ENCODE results near the gene UBR3. TPM values are rescaled to one million over a fixed set of nuclear protein-coding genes. Genes with fewer than 3 reads are reported as not detected.

UBR3 gene
- total and polyA plus RNA-seq, 4 donors, result 9.5 to 137 (median 25.7) TPM

- H3K27ac ChIP-seq (ENCODE audit: low read depth in 1 of 2, low read length in 1 of 2), result no peak overlapping the region
- DNase-seq, result peak in 1 of 3 donors; percentile 6
- no peaks in the 10 kb centered on the region for H3K9me3 ChIP-seq (ENCODE audit: control insufficient read depth in 4 of 4, insufficient read depth in 3 of 4, low read length in 3 of 4)
- ATAC-seq (ENCODE audit: insufficient read depth, low FRiP score), result no peak
- no peak overlapping the region for H3K4me3 ChIP-seq
- no peaks in the 10 kb centered on the region for H3K27me3 ChIP-seq (ENCODE audit: control insufficient read depth in 3 of 3, insufficient read depth in 3 of 3, low read length in 2 of 3)
- peaks cover 0 to 21% (median 3%) of the 10 kb centered on the region in 4 donors for H3K36me3 ChIP-seq (ENCODE audit: control insufficient read depth in 4 of 4, insufficient read depth in 4 of 4, low read length in 4 of 4)
- TF ChIP-seq CTCF (IDR thresholded peaks at IDR 0.05; ENCODE audit: control extremely low read depth, extremely low read depth), result no peak
- 66 to 80% methylated on average over 4 of the region's 4 CpGs for WGBS, 2 donors
- no peak overlapping the region for H3K9ac ChIP-seq (ENCODE audit: insufficient read depth in 1 of 2, low read length in 2 of 2)
- no peaks in the 10 kb centered on the region for H3K4me1 ChIP-seq (ENCODE audit: control insufficient read depth in 5 of 5, insufficient read depth in 5 of 5, low read length in 5 of 5)
These were observed 139.2 kb downstream of the UBR3 start for GRCh38 chr2:169966454-169966853.

- H3K4me1 ChIP-seq (ENCODE audit: control insufficient read depth in 5 of 5, insufficient read depth in 5 of 5, low read length in 5 of 5), result no peaks in the 10 kb centered on the region
- H3K27me3 ChIP-seq (ENCODE audit: control insufficient read depth in 3 of 3, insufficient read depth in 3 of 3, low read length in 2 of 3), result no peaks in the 10 kb centered on the region
- DNase-seq, result no peak
- no peak overlapping the region for H3K4me3 ChIP-seq
- H3K9ac ChIP-seq (ENCODE audit: insufficient read depth in 1 of 2, low read length in 2 of 2), result no peak overlapping the region
- no peak for TF ChIP-seq CTCF (IDR thresholded peaks at IDR 0.05; ENCODE audit: control extremely low read depth, extremely low read depth)
- no peaks in the 10 kb centered on the region for H3K9me3 ChIP-seq (ENCODE audit: control insufficient read depth in 4 of 4, insufficient read depth in 3 of 4, low read length in 3 of 4)
- H3K36me3 ChIP-seq (ENCODE audit: control insufficient read depth in 4 of 4, insufficient read depth in 4 of 4, low read length in 4 of 4), result peaks cover 0 to 16% (median 2%) of the 10 kb centered on the region in 4 donors
- H3K27ac ChIP-seq (ENCODE audit: low read depth in 1 of 2, low read length in 1 of 2), result no peak overlapping the region
- ATAC-seq (ENCODE audit: insufficient read depth, low FRiP score), result no peak
These were observed 141.5 kb downstream of the UBR3 start for GRCh38 chr2:169968743-169969142.

- peaks cover 0 to 8% (median 3%) of the 10 kb centered on the region in 4 donors for H3K9me3 ChIP-seq (ENCODE audit: control insufficient read depth in 4 of 4, insufficient read depth in 3 of 4, low read length in 3 of 4)
- no peak for DNase-seq
- TF ChIP-seq CTCF (IDR thresholded peaks at IDR 0.05; ENCODE audit: control extremely low read depth, extremely low read depth), result no peak
- ATAC-seq (ENCODE audit: insufficient read depth, low FRiP score), result no peak
- H3K36me3 ChIP-seq (ENCODE audit: control insufficient read depth in 4 of 4, insufficient read depth in 4 of 4, low read length in 4 of 4), result peaks cover 0 to 15% (median 7%) of the 10 kb centered on the region in 4 donors
- no peak overlapping the region for H3K9ac ChIP-seq (ENCODE audit: insufficient read depth in 1 of 2, low read length in 2 of 2)
- no peak overlapping the region for H3K27ac ChIP-seq (ENCODE audit: low read depth in 1 of 2, low read length in 1 of 2)
- 92 to 96% methylated on average over 3 of the region's 3 CpGs for WGBS, 2 donors
- no peaks in the 10 kb centered on the region for H3K27me3 ChIP-seq (ENCODE audit: control insufficient read depth in 3 of 3, insufficient read depth in 3 of 3, low read length in 2 of 3)
- no peak overlapping the region for H3K4me3 ChIP-seq
- H3K4me1 ChIP-seq (ENCODE audit: control insufficient read depth in 5 of 5, insufficient read depth in 5 of 5, low read length in 5 of 5), result peaks cover 0 to 4% (median 0%) of the 10 kb centered on the region in 5 donors
These were observed 148.0 kb downstream of the UBR3 start for GRCh38 chr2:169975221-169975620.

GRCh38 chr2:169976335-169976851, 149.1 kb downstream of the UBR3 start:
- DNase-seq, result no peak
- Histone ChIP-seq H3K9me3 (ENCODE audit: control insufficient read depth in 4 of 4, insufficient read depth in 3 of 4, low read length in 3 of 4) (peaks cover 0 to 8% (median 3%) of the 10 kb centered on the region in 4 donors), H3K27me3 (ENCODE audit: control insufficient read depth in 3 of 3, insufficient read depth in 3 of 3, low read length in 2 of 3) (no peaks in the 10 kb centered on the region), H3K27ac (ENCODE audit: low read depth in 1 of 2, low read length in 1 of 2) (no peak overlapping the region), H3K36me3 (ENCODE audit: control insufficient read depth in 4 of 4, insufficient read depth in 4 of 4, low read length in 4 of 4) (peaks cover 0 to 17% (median 7%) of the 10 kb centered on the region in 4 donors), H3K4me1 (ENCODE audit: control insufficient read depth in 5 of 5, insufficient read depth in 5 of 5, low read length in 5 of 5) (peaks cover 0 to 4% (median 0%) of the 10 kb centered on the region in 5 donors), H3K4me3 (no peak overlapping the region), H3K9ac (ENCODE audit: insufficient read depth in 1 of 2, low read length in 2 of 2) (no peak overlapping the region)
- no peak for ATAC-seq (ENCODE audit: insufficient read depth, low FRiP score)
- no peak for TF ChIP-seq CTCF (IDR thresholded peaks at IDR 0.05; ENCODE audit: control extremely low read depth, extremely low read depth)

Data from lung (tissue), 12 donors.